Stimulated activated CD4-positive, alpha-beta T cell treated with anti-CD3 and anti-CD28 coated beads, Interleukin-15, amount 100 ng/mL, for 1 hour (primary cell): ENCODE data around the gene GPR137B.

Experiments
- DNase-seq, 2 donors: peaks; one replicate each; pipeline ENCODE4 v3.0.0-alpha.2; 2020; ENCODE audit warnings: low read depth in 1 of 2, low spot score in 1 of 2

Gene GPR137B

GRCh38 chr1:236113324-236114032, 28.9 kb upstream of the GPR137B start:
- no peak for DNase-seq

- DNase-seq, result no peak
Observed at GRCh38 chr1:236114076-236114747, 28.1 kb upstream of the GPR137B start.

- no peak for DNase-seq
Observed at GRCh38 chr1:236117710-236118109, 24.6 kb upstream of the GPR137B start.

- no peak for DNase-seq
Observed at GRCh38 chr1:236119943-236120484, 22.3 kb upstream of the GPR137B start.

- no peak for DNase-seq
Observed at GRCh38 chr1:236120721-236121153, 21.6 kb upstream of the GPR137B start.

GRCh38 chr1:236122176-236122575, 20.2 kb upstream of the GPR137B start:
- DNase-seq, result no peak

GRCh38 chr1:236123563-236123962, 18.8 kb upstream of the GPR137B start:
- no peak for DNase-seq

- DNase-seq, result no peak
Observed at GRCh38 chr1:236124965-236125364, 17.4 kb upstream of the GPR137B start.

- no peak for DNase-seq
Observed at GRCh38 chr1:236127045-236127444, 15.3 kb upstream of the GPR137B start.

- DNase-seq, result no peak
Observed at GRCh38 chr1:236128646-236129178, 13.6 kb upstream of the GPR137B start.

GRCh38 chr1:236129306-236129705, 13.0 kb upstream of the GPR137B start:
- no peak for DNase-seq

- DNase-seq, result no peak
Observed at GRCh38 chr1:236130372-236130771, 12.0 kb upstream of the GPR137B start.

GRCh38 chr1:236131916-236132315, 10.4 kb upstream of the GPR137B start:
- no peak for DNase-seq

- no peak for DNase-seq
Observed at GRCh38 chr1:236132420-236133046, 9.8 kb upstream of the GPR137B start.

GRCh38 chr1:236133339-236133738, 9.0 kb upstream of the GPR137B start:
- DNase-seq, result no peak

- DNase-seq, result no peak
Observed at GRCh38 chr1:236133802-236134201, 8.5 kb upstream of the GPR137B start.

- no peak for DNase-seq
Observed at GRCh38 chr1:236137285-236137852, 5.0 kb upstream of the GPR137B start.

GRCh38 chr1:236139495-236139894, 2.8 kb upstream of the GPR137B start:
- no peak for DNase-seq

- no peak for DNase-seq
Observed at GRCh38 chr1:236140705-236141446, 1.5 kb upstream of the GPR137B start.

GRCh38 chr1:236141447-236142252, 689 bp upstream of the GPR137B start:
- no peak for DNase-seq
